Esophagus squamous epithelium (tissue), 5 donors: ENCODE data around the gene TMEM213. TPM values are rescaled to one million over a fixed set of nuclear protein-coding genes. Genes with fewer than 3 reads are reported as not detected.

Experiments used
- DNase-seq: peaks from one replicate; lab custom pipeline; 2025; lab: John Stamatoyannopoulos, UW
- H3K27ac ChIP-seq, 4 donors: fragments of 200-600 bp; sonication (generic); one replicate each; pipeline ENCODE4 v1.5.1; 2016 to 2019; ENCODE audit warnings: mild to moderate bottlenecking in 1 of 4
- H3K27me3 ChIP-seq, 4 donors: fragments of 200-600 bp; sonication (generic); 1 replicate in 3 of 4; 2 replicates in 1 of 4; pipeline versions ENCODE4 v1.5.1 to v1.6.0; 2017 to 2021; ENCODE audit warnings: antibody characterized with exemption in 1 of 4
- H3K36me3 ChIP-seq, 3 donors: fragments of 200-600 bp; sonication (generic); one replicate each; pipeline ENCODE4 v1.5.1; 2016 to 2019
- H3K4me1 ChIP-seq, 3 donors: fragments of 200-600 bp; sonication (generic); one replicate each; pipeline ENCODE4 v1.5.1; 2017 to 2019
- H3K4me3 ChIP-seq, 4 donors: fragments of 200-600 bp; sonication (generic); 1 replicate in 3 of 4; 2 replicates in 1 of 4; pipeline ENCODE4 v1.5.1; 2016 to 2019; ENCODE audit warnings: mild to moderate bottlenecking in 2 of 4, moderate library complexity in 1 of 4
- H3K9me3 ChIP-seq, 3 donors: fragments of 200-600 bp; sonication (generic); one replicate each; pipeline ENCODE4 v1.5.1; 2016 to 2019
- POLR2A ChIP-seq, 4 donors: fragments of 450-650 bp; IDR thresholded peaks; one replicate each; pipeline ENCODE4 v1.6.1; 2017; ENCODE audit warnings: antibody characterized with exemption in 4 of 4, mild to moderate bottlenecking in 4 of 4, moderate library complexity in 3 of 4
- WGBS, 2 donors: methylation state at CpG; one replicate each; pipeline ENCODE4 v1.1.5; 2018; 5-methylcytosine and 5-hydroxymethylcytosine counted together
- intact Hi-C: fragments of 100-400 bp; cut with DNase I; formaldehyde crosslinking; loops from one replicate; pipeline ENCODE4 v1.15.0; 2022
- total RNA-seq, 4 donors: library from RNA; depleted of rRNA; stranded (reverse); fragments of >200 nt; gene quantifications; one replicate each; pipeline ENCODE4 v1.1.0, GENCODE V29; 2016
- TF ChIP-seq, protein P1 (sequence below), 6 experiments: fragments of 450-650 bp in 4 of 6; fragments of 200-600 bp in 2 of 6; sonication (generic) in 2 of 6; IDR thresholded peaks; one replicate each; pipeline ENCODE4 v1.5.1; 2016 to 2019; ENCODE audit warnings: antibody characterized with exemption in 6 of 6, mild to moderate bottlenecking in 4 of 6, moderate library complexity in 4 of 6
- donor health status: DM: yes; HTN: yes; CAD: no.

TMEM213 gene
- total RNA-seq, 4 donors from 2014 or later: 1.3 TPM; not detected in 3

DNA sequence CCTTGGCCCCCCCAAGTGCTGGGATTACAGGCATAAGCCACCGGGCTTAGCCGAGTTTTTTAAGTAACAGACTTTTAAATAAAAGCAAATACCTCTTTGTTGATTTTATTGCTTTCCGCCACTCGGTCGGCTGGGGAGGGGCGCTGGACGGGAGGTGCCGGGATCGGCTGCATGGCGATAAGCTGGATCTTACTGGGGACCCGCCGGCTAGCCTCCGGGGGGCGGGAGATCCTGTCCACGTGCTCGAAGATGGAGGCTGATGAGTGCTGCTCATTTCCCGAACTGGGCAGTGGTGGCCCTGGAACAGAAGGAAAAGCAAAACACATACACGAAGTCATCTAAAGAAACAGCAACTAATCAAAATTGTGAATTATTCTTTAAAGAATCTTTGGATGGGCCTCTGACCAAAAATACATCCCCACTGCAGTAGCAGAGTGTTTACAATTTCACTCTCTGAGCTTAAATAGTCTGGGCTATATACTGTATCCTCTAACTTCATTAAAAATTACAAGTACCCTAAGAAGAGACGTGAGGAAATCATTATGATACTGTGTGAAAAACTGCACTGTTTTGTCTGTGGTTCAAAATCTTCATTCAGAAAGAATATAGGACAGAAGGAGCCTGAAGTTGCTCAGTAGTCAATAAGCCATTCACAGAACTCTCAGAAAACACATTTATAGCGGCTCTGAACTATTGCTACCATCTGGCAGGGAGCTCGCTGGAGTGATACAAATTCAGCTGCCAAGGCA lies 73.4 kb downstream of the TMEM213 start:
- TF ChIP-seq POLR2A (IDR thresholded peaks at IDR 0.05): no peak
- TF ChIP-seq, protein P1, sequence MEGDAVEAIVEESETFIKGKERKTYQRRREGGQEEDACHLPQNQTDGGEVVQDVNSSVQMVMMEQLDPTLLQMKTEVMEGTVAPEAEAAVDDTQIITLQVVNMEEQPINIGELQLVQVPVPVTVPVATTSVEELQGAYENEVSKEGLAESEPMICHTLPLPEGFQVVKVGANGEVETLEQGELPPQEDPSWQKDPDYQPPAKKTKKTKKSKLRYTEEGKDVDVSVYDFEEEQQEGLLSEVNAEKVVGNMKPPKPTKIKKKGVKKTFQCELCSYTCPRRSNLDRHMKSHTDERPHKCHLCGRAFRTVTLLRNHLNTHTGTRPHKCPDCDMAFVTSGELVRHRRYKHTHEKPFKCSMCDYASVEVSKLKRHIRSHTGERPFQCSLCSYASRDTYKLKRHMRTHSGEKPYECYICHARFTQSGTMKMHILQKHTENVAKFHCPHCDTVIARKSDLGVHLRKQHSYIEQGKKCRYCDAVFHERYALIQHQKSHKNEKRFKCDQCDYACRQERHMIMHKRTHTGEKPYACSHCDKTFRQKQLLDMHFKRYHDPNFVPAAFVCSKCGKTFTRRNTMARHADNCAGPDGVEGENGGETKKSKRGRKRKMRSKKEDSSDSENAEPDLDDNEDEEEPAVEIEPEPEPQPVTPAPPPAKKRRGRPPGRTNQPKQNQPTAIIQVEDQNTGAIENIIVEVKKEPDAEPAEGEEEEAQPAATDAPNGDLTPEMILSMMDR (IDR thresholded peaks at IDR 0.05): no peak
- H3K27ac ChIP-seq: no peak overlapping the region
- H3K36me3 ChIP-seq: peaks cover 0 to 10% (median 0%) of the 10 kb centered on the region in 3 donors
- no peaks in the 10 kb centered on the region for H3K4me1 ChIP-seq
- H3K9me3 ChIP-seq: no peaks in the 10 kb centered on the region
- no peaks in the 10 kb centered on the region for H3K27me3 ChIP-seq
- H3K4me3 ChIP-seq: no peak overlapping the region
- 89 to 93% methylated on average over 13 to 17 of the region's 21 CpGs for WGBS, 2 donors
- DNase-seq: no peak
- intact Hi-C loops: no loop called here

DNA sequence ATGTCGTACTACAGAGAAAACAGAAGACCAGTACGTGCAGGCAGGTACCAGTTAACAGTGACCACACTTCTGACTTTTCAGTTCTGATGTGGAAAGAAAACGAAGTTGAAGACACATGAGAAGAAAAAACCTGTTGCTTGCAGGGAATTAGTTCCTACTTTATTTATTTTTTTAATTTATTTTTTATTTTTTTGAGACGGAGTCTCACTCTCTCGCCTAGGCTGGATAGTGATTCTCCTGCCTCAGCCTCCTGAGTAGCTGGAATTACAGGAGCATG lies 74.0 kb downstream of the TMEM213 start:
- intact Hi-C loops: no loop called here
- WGBS, 2 donors: 89 to 98% methylated on average over 5 of the region's 5 CpGs

DNA sequence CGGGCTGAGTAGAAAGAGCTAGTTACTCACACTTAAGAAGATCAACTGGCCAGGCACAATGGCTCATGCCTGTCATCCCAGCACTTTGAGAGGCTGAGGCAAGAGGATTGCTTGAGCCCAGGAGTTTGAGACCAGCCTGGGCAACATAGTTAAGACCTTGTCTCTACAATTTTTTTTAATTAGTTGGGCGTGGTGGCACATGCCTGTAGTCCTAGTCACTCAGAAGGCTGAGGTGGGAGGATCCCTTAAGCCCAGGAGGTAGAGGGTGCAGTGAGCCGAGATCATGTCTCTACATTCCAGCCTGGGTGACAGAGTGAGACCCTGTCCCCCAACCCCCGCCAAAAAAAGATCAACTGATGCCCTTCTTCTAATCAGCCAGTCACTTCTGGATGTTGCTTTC lies 74.8 kb downstream of the TMEM213 start:
- H3K9me3 ChIP-seq: no peaks in the 10 kb centered on the region
- no peak overlapping the region for H3K4me3 ChIP-seq
- no peaks in the 10 kb centered on the region for H3K4me1 ChIP-seq
- H3K36me3 ChIP-seq: peaks cover 0 to 9% (median 0%) of the 10 kb centered on the region in 3 donors
- WGBS, 2 donors: 61 to 77% methylated on average over 4 of the region's 4 CpGs
- H3K27ac ChIP-seq: no peak overlapping the region
- DNase-seq: no peak
- H3K27me3 ChIP-seq: no peaks in the 10 kb centered on the region
- TF ChIP-seq, protein P1 (IDR thresholded peaks at IDR 0.05): no peak
- no peak for TF ChIP-seq POLR2A (IDR thresholded peaks at IDR 0.05)
- intact Hi-C loops: no loop called here

More for the DNA sequence above, 74.0 kb downstream of the TMEM213 start:
- no peak for DNase-seq
- Histone ChIP-seq H3K9me3 (no peaks in the 10 kb centered on the region), H3K27me3 (no peaks in the 10 kb centered on the region), H3K36me3 (peaks cover 0 to 10% (median 0%) of the 10 kb centered on the region in 3 donors), H3K4me3 (no peak overlapping the region), H3K27ac (no peak overlapping the region), H3K4me1 (no peaks in the 10 kb centered on the region)
- no peak for TF ChIP-seq POLR2A (IDR thresholded peaks at IDR 0.05)
- TF ChIP-seq, protein P1 (IDR thresholded peaks at IDR 0.05): no peak

GRCh38 chr7:138873220-138873892 lies 75.6 kb downstream of the TMEM213 start:
- TF ChIP-seq POLR2A (IDR thresholded peaks at IDR 0.05): no peak
- TF ChIP-seq, protein P1 (IDR thresholded peaks at IDR 0.05): no peak
- DNase-seq: no peak
- 63 to 73% methylated on average over 3 of the region's 5 CpGs for WGBS, 2 donors
- Histone ChIP-seq H3K4me3 (no peak overlapping the region), H3K27ac (no peak overlapping the region), H3K9me3 (no peaks in the 10 kb centered on the region), H3K4me1 (no peaks in the 10 kb centered on the region), H3K27me3 (no peaks in the 10 kb centered on the region), H3K36me3 (peaks cover 0 to under 1% (median 0%) of the 10 kb centered on the region in 3 donors)
- intact Hi-C loops: no loop called here

DNA sequence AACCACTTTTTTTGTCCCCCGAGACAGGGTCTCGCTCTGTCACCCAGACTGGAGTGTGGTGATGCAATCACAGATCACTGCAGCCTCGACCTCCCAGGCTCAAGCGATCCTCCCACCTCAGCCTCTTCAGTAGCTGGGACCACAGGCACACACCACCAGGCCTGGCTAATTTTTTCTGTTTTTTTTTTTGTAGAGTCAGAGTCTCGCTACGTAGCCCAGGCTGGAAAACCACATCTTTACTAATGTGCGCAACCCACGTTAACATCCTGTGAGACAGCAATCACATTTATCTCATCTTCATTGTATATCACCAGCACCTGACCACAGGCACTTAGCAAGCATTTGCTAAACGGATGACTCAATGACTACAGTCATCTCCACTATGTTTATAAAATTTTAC lies 78.0 kb downstream of the TMEM213 start:
- Histone ChIP-seq H3K4me3 (no peak overlapping the region), H3K27me3 (no peaks in the 10 kb centered on the region), H3K36me3 (no peaks in the 10 kb centered on the region), H3K4me1 (no peaks in the 10 kb centered on the region), H3K9me3 (no peaks in the 10 kb centered on the region), H3K27ac (no peak overlapping the region)
- no peak for DNase-seq
- intact Hi-C loops: no loop called here
- TF ChIP-seq POLR2A (IDR thresholded peaks at IDR 0.05): no peak
- TF ChIP-seq, protein P1 (IDR thresholded peaks at IDR 0.05): no peak
- WGBS, 2 donors: 55 to 86% methylated on average over 9 of the region's 9 CpGs
